Right lobe of liver (tissue), 6 donors: ENCODE results near the gene SSC5D. TPM values are rescaled to one million over a fixed set of nuclear protein-coding genes. Genes with fewer than 3 reads are reported as not detected.
A peak's percentile ranks its signal among the peaks of the same experiment; 100 is the strongest.

Experiments used
- ATAC-seq, 4 donors: fragments of 200-7000 bp; cut with Tn5 transposase; one replicate each; pipeline ENCODE4 v1.9.1; 2020; ENCODE audit warnings: mild to moderate bottlenecking in 4 of 4, moderate library complexity in 4 of 4
- DNase-seq, 3 donors: peaks; one replicate each; pipeline ENCODE4 v3.0.0-alpha.2; 2020
- H3K27ac ChIP-seq, 3 donors: fragments of 200-600 bp; one replicate each; pipeline ENCODE4 v1.8.0; 2022
- H3K27me3 ChIP-seq, 2 donors: fragments of 200-600 bp; one replicate each; pipeline ENCODE4 v1.8.0; 2022
- H3K36me3 ChIP-seq, 4 donors: fragments of 200-600 bp; sonication (generic) in 1 of 4; one replicate each; pipeline versions ENCODE4 v1.5.1 to v1.8.0; 2017 to 2022; ENCODE audit warnings: control low read depth in 1 of 4
- H3K4me1 ChIP-seq, 4 donors: fragments of 200-600 bp; sonication (generic) in 1 of 4; one replicate each; pipeline versions ENCODE4 v1.5.1 to v1.8.0; 2017 to 2022; ENCODE audit warnings: control low read depth in 1 of 4
- H3K4me3 ChIP-seq, 3 donors: fragments of 200-600 bp; one replicate each; pipeline ENCODE4 v1.8.0; 2022
- H3K9me3 ChIP-seq, 4 donors: fragments of 200-600 bp; sonication (generic) in 1 of 4; one replicate each; pipeline versions ENCODE4 v1.5.1 to v1.8.0; 2017 to 2022; ENCODE audit warnings: control low read depth in 1 of 4
- POLR2A ChIP-seq: fragments of 450-650 bp; IDR thresholded peaks from one replicate; pipeline ENCODE4 v1.6.1; 2017; ENCODE audit warnings: antibody characterized with exemption, mild to moderate bottlenecking
- WGBS: methylation state at CpG from one replicate; pipeline ENCODE4 v1.1.6; 2018; ENCODE audit warnings: low coverage, low lambda C conversion rate; ENCODE audit not compliant: insufficient coverage; ENCODE audit errors: missing lambda C conversion rate; 5-methylcytosine and 5-hydroxymethylcytosine counted together
- intact Hi-C, 2 donors: fragments of 100-400 bp; cut with DNase I; formaldehyde crosslinking; loops; one replicate each; pipeline versions ENCODE4 v1.11.2 to v1.14.1; 2022
- total RNA-seq, 6 experiments: library from RNA; depleted of rRNA in 2 of 6; stranded (reverse); fragments of >200 nt in 2 of 6; fragmentation: NEBNext Ultra II Directional in 3 of 6; extraction: Animal tissue kit (Norgen Biotek cat#: 25700) in 3 of 6; gene quantifications; one replicate each; pipeline versions ENCODE4 v1.1.0 to v1.2.4, GENCODE V29; 2016 to 2023
- TF ChIP-seq, protein P1 (sequence below), 4 donors: fragments of 200-600 bp in 3 of 4; fragments of 450-650 bp in 1 of 4; IDR thresholded peaks; one replicate each; pipeline versions ENCODE4 v1.5.1 to v1.8.0; 2016 to 2022; ENCODE audit warnings: antibody characterized with exemption in 4 of 4, mild to moderate bottlenecking in 2 of 4
- donor health status: DM: no; HTN: yes; CAD: no.
- donor health status: DM: no; HTN: no; CAD: no.
- donor health status: DM: no; HTN: no; CAD: no.
- donor health status: DM: no; HTN: yes; CAD: no.
- donor health status: DM: no; HTN: yes; CAD: no.

SSC5D gene
- total RNA-seq, 6 experiments from 2014 or later = 0.35 to 1.6 (median 1.2) TPM

DNA sequence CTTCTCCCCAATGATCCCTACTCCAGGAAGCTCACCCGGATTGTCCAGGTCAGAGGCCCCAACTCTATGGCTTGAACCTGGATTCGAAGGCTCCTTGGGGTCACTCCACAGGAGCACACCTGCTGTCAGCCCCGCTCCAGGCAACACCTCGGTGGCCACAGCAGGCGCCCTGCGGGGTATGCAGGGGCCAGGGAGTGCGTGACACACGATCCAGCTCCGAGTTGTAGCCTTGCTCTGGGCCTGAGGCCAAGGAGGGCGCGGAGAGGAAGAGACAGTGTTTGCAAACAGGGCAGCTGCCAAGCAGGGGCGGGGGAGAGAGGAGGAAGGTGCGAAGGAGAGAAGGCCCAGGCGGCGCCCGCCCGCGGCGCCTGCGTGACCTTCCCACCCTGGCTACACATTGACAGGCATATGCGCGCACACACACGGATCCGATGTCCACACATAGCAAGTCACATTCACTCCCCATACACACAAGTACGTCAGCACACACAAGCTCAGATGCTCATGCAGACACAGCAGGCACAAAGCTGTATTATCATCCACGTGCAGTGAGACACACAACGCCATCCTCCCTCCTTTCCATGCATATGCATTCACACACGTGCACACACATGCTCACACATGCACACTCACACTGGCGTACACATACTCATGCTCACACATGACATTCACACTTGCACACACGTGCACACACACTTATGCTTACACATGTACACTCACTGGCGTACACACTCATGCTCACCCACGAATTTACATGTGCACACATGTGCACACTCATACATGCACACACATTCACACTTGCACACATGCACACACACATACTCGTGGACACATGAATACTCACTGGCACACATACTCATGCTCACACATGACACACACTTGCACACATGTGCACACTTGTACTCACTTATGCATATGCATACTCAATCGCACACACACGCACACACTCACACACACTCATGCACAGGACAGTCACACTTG is 38.3 kb downstream of the SSC5D start:
- 30% methylated on average over 21 of the region's 35 CpGs for WGBS
- Histone ChIP-seq H3K27ac (no peak overlapping the region), H3K9me3 (no peaks in the 10 kb centered on the region), H3K27me3 (no peaks in the 10 kb centered on the region), H3K4me3 (no peak overlapping the region), H3K4me1 (peaks cover 0 to 4% (median 0%) of the 10 kb centered on the region in 4 donors), H3K36me3 (no peaks in the 10 kb centered on the region)
- TF ChIP-seq, protein P1, sequence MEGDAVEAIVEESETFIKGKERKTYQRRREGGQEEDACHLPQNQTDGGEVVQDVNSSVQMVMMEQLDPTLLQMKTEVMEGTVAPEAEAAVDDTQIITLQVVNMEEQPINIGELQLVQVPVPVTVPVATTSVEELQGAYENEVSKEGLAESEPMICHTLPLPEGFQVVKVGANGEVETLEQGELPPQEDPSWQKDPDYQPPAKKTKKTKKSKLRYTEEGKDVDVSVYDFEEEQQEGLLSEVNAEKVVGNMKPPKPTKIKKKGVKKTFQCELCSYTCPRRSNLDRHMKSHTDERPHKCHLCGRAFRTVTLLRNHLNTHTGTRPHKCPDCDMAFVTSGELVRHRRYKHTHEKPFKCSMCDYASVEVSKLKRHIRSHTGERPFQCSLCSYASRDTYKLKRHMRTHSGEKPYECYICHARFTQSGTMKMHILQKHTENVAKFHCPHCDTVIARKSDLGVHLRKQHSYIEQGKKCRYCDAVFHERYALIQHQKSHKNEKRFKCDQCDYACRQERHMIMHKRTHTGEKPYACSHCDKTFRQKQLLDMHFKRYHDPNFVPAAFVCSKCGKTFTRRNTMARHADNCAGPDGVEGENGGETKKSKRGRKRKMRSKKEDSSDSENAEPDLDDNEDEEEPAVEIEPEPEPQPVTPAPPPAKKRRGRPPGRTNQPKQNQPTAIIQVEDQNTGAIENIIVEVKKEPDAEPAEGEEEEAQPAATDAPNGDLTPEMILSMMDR (IDR thresholded peaks at IDR 0.05) = no peak
- no peak for TF ChIP-seq POLR2A
- DNase-seq (peak; percentile 66 to 80 (median 74)), ATAC-seq (peak; percentile 74 to 92 (median 84))
- intact Hi-C loops = no loop called here

- no peaks in the 10 kb centered on the region for H3K9me3 ChIP-seq
- H3K4me1 ChIP-seq = peaks cover 0 to 4% (median 0%) of the 10 kb centered on the region in 4 donors
- no peak for TF ChIP-seq POLR2A
- TF ChIP-seq, protein P1 (IDR thresholded peaks at IDR 0.05) = no peak
- 76% methylated on average over 15 of the region's 22 CpGs for WGBS
- no peak overlapping the region for H3K4me3 ChIP-seq
- no peak for ATAC-seq
- H3K27ac ChIP-seq = no peak overlapping the region
- intact Hi-C loops = no loop called here
- no peak for DNase-seq
- H3K36me3 ChIP-seq = no peaks in the 10 kb centered on the region
- H3K27me3 ChIP-seq = no peaks in the 10 kb centered on the region
Measured at GRCh38 chr19:55527197-55528029, 39.2 kb downstream of the SSC5D start.

DNA sequence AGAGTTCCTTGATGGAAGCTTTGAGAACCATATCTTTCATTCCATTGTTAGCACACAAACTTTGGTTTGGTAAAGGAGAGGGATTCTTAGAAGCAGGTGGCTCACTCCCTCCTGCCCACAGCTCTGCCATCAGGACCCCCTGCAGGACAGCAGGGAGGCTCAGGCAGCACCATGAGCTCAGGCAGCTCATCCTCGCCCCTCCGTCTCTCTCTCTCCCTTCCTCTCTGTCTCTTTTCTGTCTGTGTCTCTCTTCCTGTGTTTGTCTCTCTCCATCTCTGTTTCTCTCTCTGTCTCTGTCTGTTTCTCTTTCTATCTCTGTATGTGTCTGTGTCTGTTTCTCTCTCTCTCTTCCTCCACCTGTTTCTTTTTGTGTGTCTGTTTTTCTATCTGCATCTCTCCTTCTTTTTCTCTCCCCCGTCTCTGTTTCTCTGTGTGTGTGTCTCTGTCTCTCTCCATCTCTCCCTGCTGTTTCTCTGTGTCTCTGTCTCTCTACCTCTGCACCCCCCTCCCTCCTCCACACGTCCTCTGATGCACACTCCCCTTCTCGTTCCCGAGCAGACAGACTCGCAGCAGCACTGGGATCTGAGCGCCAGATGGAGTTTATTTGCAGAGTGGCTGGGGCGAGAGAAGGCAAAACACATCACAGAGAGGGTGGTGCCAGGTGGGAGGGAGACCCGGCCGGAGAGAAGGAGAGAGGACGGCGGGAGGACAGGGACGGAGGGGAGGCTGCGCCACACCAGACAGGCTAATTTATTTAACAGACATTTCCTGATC is 40.0 kb downstream of the SSC5D start:
- Histone ChIP-seq H3K36me3 (no peaks in the 10 kb centered on the region), H3K27ac (no peak overlapping the region), H3K9me3 (no peaks in the 10 kb centered on the region), H3K4me3 (no peak overlapping the region), H3K27me3 (no peaks in the 10 kb centered on the region), H3K4me1 (peaks cover 0 to 4% (median 0%) of the 10 kb centered on the region in 4 donors)
- TF ChIP-seq, protein P1 (IDR thresholded peaks at IDR 0.05) = no peak
- TF ChIP-seq POLR2A = no peak
- ATAC-seq (no peak), DNase-seq (no peak)
- intact Hi-C loops = no loop called here
- WGBS = 26% methylated on average over 15 of the region's 15 CpGs

DNA sequence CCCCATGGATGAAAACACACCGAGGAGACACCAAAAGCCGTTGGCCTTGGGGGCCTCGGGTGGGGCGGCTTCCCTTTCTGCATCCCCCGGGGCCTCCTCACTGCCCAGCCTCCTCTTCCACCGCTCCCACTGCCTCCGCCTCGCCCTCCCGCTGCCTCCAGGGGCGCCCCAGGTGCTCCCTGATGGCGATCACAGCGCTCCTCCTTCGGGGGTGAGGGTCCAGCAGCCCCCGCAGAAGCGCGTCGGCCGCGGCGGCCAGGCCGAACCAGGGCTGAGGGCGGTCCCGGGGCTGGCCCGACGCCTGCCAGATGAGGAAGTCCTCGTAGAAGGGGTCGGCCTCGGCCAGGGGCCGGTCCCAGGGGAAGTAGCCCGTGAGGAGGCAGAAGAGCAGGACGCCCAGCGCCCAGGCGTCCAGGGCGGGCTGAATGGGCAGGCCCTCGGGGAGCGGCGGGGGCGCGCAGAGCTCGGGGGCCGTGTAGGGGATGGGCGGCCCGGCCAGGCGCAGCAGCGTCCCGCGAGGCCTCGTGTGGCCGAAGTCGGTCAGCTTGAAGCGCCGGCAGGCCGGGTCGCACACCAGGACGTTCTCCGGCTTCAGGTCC is 41.5 kb downstream of the SSC5D start:
- no peaks in the 10 kb centered on the region for H3K9me3 ChIP-seq
- DNase-seq = no peak
- no peak for ATAC-seq
- 88% methylated on average over 16 of the region's 56 CpGs for WGBS
- H3K36me3 ChIP-seq = no peaks in the 10 kb centered on the region
- H3K27me3 ChIP-seq = no peaks in the 10 kb centered on the region
- intact Hi-C loops = no loop called here
- peaks cover 0 to 4% (median 0%) of the 10 kb centered on the region in 4 donors for H3K4me1 ChIP-seq
- H3K27ac ChIP-seq = no peak overlapping the region
- TF ChIP-seq, protein P1 (IDR thresholded peaks at IDR 0.05) = no peak
- no peak for TF ChIP-seq POLR2A
- H3K4me3 ChIP-seq = no peak overlapping the region
